Gastroesophageal sphincter (tissue), 4 donors: Measurements from ENCODE around the gene MEIKIN. TPM values are rescaled to one million over a fixed set of nuclear protein-coding genes. Genes with fewer than 3 reads are reported as not detected.

ENCODE experiments used
- ATAC-seq: fragments of 150-250 bp; one replicate; pipeline ENCODE4 v1.9.1; 2016; ENCODE audit warnings: mild to moderate bottlenecking, moderate library complexity
- H3K27ac ChIP-seq, 4 donors: fragments of 200-600 bp; sonication (generic) in 3 of 4; 1 replicate in 3 of 4; 2 replicates in 1 of 4; pipeline ENCODE4 v1.5.1; 2016 to 2019
- H3K27me3 ChIP-seq: fragments of 200-600 bp; sonication (generic); one replicate; pipeline ENCODE4 v1.5.1; 2019
- H3K36me3 ChIP-seq, 2 donors: fragments of 200-600 bp; sonication (generic); one replicate each; pipeline ENCODE4 v1.5.1; 2019; ENCODE audit warnings: control low read depth in 1 of 2
- H3K4me1 ChIP-seq, 3 donors: fragments of 200-600 bp; sonication (generic); 1 replicate in 2 of 3; 2 replicates in 1 of 3; pipeline ENCODE4 v1.5.1; 2016 to 2019; ENCODE audit warnings: control low read depth in 2 of 3
- H3K4me3 ChIP-seq, 2 donors: fragments of 200-600 bp; sonication (generic); one replicate each; pipeline ENCODE4 v1.5.1; 2019; ENCODE audit warnings: mild to moderate bottlenecking in 1 of 2, moderate library complexity in 1 of 2
- H3K9me3 ChIP-seq, 3 donors: fragments of 200-600 bp; sonication (generic); one replicate each; pipeline ENCODE4 v1.5.1; 2017 to 2019; ENCODE audit warnings: control low read depth in 2 of 3
- EP300 ChIP-seq: sonication (generic); formaldehyde crosslinking; IDR thresholded peaks from one replicate; pipeline ENCODE4 v1.6.1; 2017; ENCODE audit warnings: antibody characterized with exemption, mild to moderate bottlenecking
- POLR2A ChIP-seq, 2 donors: fragments of 450-650 bp; IDR thresholded peaks; one replicate each; pipeline ENCODE4 v1.6.1; 2017; ENCODE audit warnings: antibody characterized with exemption in 2 of 2, mild to moderate bottlenecking in 2 of 2, moderate library complexity in 1 of 2
- POLR2AphosphoS5 ChIP-seq: sonication (generic); formaldehyde crosslinking; IDR thresholded peaks from one replicate; pipeline ENCODE4 v1.6.1; 2017; ENCODE audit warnings: antibody characterized with exemption
- WGBS, 2 donors: methylation state at CpG; one replicate each; pipeline ENCODE4 v1.1.5; 2018; ENCODE audit warnings: low coverage in 1 of 2; 5-methylcytosine and 5-hydroxymethylcytosine counted together
- total RNA-seq, 4 donors: library from RNA; depleted of rRNA; stranded (reverse); fragments of >200 nt; gene quantifications; one replicate each; pipeline ENCODE4 v1.1.0, GENCODE V29; 2016
- TF ChIP-seq, protein P1 (sequence below), 4 experiments: fragments of 200-600 bp in 2 of 4; fragments of 450-650 bp in 2 of 4; sonication (generic) in 1 of 4; IDR thresholded peaks; one replicate each; pipeline ENCODE4 v1.5.1; 2017 to 2019; ENCODE audit warnings: antibody characterized with exemption in 4 of 4, mild to moderate bottlenecking in 2 of 4, moderate library complexity in 2 of 4

Gene MEIKIN
- total RNA-seq, 4 donors from 2014 or later = 0.66 to 4.0 TPM; not detected in 2

DNA sequence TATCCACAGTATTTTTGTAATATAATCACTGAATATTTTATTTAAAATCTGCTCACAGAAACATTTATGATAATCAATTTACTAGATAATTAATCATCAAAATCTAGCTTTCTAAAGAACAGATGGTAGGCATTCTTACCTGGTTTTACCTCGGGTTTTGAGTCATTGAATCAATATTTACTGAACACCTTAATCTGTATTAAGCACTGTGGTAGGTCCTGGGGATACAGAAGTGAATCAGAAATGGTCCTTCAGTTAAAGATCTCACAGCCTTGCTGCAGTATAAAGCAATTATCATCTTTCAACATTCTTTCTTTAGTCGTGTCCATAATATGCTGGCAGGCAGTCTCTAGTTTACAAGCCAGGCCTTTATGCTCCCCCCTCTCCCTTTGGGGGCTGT is 2.0 kb upstream of the MEIKIN start:
- no peaks in the 10 kb centered on the region for H3K4me1 ChIP-seq
- no peak overlapping the region for H3K27ac ChIP-seq
- TF ChIP-seq EP300 (no peak), POLR2AphosphoS5 (no peak), POLR2A (IDR thresholded peaks at IDR 0.05) (no peak)
- TF ChIP-seq, protein P1, sequence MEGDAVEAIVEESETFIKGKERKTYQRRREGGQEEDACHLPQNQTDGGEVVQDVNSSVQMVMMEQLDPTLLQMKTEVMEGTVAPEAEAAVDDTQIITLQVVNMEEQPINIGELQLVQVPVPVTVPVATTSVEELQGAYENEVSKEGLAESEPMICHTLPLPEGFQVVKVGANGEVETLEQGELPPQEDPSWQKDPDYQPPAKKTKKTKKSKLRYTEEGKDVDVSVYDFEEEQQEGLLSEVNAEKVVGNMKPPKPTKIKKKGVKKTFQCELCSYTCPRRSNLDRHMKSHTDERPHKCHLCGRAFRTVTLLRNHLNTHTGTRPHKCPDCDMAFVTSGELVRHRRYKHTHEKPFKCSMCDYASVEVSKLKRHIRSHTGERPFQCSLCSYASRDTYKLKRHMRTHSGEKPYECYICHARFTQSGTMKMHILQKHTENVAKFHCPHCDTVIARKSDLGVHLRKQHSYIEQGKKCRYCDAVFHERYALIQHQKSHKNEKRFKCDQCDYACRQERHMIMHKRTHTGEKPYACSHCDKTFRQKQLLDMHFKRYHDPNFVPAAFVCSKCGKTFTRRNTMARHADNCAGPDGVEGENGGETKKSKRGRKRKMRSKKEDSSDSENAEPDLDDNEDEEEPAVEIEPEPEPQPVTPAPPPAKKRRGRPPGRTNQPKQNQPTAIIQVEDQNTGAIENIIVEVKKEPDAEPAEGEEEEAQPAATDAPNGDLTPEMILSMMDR (IDR thresholded peaks at IDR 0.05) = no peak
- no peaks in the 10 kb centered on the region for H3K36me3 ChIP-seq
- WGBS, 2 donors = 32 to 33% methylated on average over 2 of the region's 2 CpGs
- H3K4me3 ChIP-seq = no peak overlapping the region
- no peaks in the 10 kb centered on the region for H3K27me3 ChIP-seq
- ATAC-seq = no peak
- no peaks in the 10 kb centered on the region for H3K9me3 ChIP-seq

DNA sequence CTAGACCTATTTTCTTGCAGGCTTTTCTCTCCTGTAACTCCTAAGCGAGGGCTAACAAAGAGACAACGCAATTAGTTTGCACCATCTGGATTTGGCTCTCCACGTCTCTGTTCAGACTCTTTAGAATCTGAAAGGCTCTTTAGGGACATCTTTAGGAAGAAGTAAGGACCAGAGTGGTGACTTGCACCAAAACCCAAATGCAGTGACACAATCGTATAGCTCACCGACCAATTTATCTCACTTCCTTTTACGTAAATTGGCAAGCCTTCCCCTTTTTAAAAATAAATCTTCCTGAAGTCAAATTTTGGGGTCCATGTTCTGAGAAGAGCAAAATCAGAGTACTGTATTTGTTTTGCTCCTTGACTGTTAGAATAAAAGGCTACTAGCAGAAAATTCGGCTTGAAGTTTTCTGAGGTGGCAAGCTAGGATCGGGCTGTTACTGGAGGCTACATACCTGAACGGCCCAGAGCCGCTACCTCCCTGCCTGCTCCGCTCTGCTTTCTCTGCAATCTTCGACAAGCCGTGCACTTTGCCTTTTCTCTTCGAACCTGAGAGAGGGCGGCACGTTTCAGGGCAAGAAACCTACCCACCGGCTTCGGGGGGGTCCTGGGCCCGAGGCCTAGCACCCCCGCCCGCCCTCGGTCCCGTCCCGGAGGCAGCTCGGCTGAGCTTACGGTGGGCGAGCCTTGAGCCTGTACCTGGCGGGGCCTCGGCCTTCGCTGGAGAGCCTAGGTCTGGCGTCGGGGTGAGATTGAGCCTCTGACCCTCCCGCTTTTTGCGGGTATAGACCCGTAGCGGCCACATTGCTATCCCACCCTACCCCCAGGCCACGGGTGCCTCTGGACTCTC is 537 bp downstream of the MEIKIN start:
- no peak for ATAC-seq
- Histone ChIP-seq H3K27ac (no peak overlapping the region), H3K9me3 (no peaks in the 10 kb centered on the region), H3K36me3 (no peaks in the 10 kb centered on the region), H3K27me3 (no peaks in the 10 kb centered on the region), H3K4me3 (no peak overlapping the region), H3K4me1 (no peaks in the 10 kb centered on the region)
- WGBS, 2 donors = 83 to 89% methylated on average over 5 to 17 of the region's 37 CpGs
- TF ChIP-seq POLR2A (IDR thresholded peaks at IDR 0.05) (no peak), POLR2AphosphoS5 (no peak), EP300 (no peak)
- TF ChIP-seq, protein P1 (IDR thresholded peaks at IDR 0.05) = no peak

DNA sequence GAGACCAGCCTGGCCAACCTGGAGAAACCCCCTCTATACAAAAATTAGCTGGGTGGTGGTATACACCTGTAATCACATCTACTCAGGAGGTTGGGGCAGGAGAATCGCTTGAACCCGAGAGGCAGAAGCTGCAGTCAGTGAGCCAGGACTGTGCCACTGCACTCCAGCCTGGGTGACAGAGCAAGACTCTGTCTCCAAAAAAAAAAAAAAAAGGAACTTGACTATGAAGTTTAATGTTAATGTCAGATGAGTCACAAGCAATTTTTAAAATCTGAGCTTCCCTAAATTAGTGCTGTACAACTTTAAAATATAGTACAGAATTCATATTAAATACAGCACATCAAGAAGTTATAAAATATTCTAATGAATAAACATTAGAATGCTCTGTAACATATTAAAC is 1.5 kb downstream of the MEIKIN start:
- no peaks in the 10 kb centered on the region for H3K4me1 ChIP-seq
- H3K27me3 ChIP-seq = no peaks in the 10 kb centered on the region
- TF ChIP-seq POLR2A (IDR thresholded peaks at IDR 0.05) (no peak), POLR2AphosphoS5 (no peak), EP300 (no peak)
- TF ChIP-seq, protein P1 (IDR thresholded peaks at IDR 0.05) = no peak
- H3K27ac ChIP-seq = no peak overlapping the region
- H3K36me3 ChIP-seq = no peaks in the 10 kb centered on the region
- H3K4me3 ChIP-seq = no peak overlapping the region
- WGBS, 2 donors = 94% methylated on average over 2 of the region's 2 CpGs; no CpG with 5 or more reads in 1 of the 2 donors
- H3K9me3 ChIP-seq = no peaks in the 10 kb centered on the region
- ATAC-seq = no peak

DNA sequence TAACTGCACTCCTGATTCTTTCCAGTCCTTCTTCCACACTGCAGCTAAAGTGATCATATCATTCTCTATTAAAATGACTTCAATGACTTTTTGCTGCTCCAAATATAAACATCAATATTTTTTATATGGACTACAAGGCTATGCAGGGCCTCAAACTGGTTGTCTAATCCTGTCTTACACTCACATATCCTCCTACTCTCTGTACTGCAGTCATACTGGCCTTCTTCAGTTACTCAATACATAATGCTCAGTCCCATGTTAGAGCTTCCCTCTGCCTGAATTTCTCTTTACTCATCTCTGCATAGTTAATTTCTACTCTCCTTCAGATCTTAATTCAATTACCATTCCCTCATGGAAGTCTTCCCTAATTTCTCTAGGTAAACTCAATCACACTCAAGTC is 3.4 kb downstream of the MEIKIN start:
- no peaks in the 10 kb centered on the region for H3K9me3 ChIP-seq
- no peaks in the 10 kb centered on the region for H3K36me3 ChIP-seq
- no peaks in the 10 kb centered on the region for H3K27me3 ChIP-seq
- no peak for ATAC-seq
- H3K4me3 ChIP-seq = no peak overlapping the region
- H3K27ac ChIP-seq = no peak overlapping the region
- H3K4me1 ChIP-seq = no peaks in the 10 kb centered on the region
- TF ChIP-seq EP300 (no peak), POLR2A (IDR thresholded peaks at IDR 0.05) (no peak), POLR2AphosphoS5 (no peak)
- TF ChIP-seq, protein P1 (IDR thresholded peaks at IDR 0.05) = no peak
